Neural cell (in vitro differentiated cells): Measurements from ENCODE around the gene TPRA1.
"Not testable (repeated sequence)": the region's sequence is repeated elsewhere in the genome, so short reads cannot be mapped to it uniquely, and the experiment has no call there.

Experiments
- CTCF ChIP-seq: fragments of 450-650 bp; IDR thresholded peaks from 2 replicates; pipeline ENCODE4 v1.5.1; 2014; ENCODE audit warnings: antibody characterized with exemption, mild to moderate bottlenecking, moderate library complexity; ENCODE audit not compliant: poor library complexity, severe bottlenecking
- EP300 ChIP-seq: fragments of 450-650 bp; conservative IDR thresholded peaks from 2 replicates; pipeline ENCODE4 v1.6.1; 2014; ENCODE audit warnings: antibody characterized with exemption, mild to moderate bottlenecking, moderate library complexity; ENCODE audit not compliant: poor library complexity, severe bottlenecking
- EZH2 ChIP-seq: fragments of 200-600, 300-800 bp; shearing (Covaris generic), sonication (generic); IDR thresholded peaks from 2 replicates; pipeline ENCODE4 v1.6.1; 2014; ENCODE audit warnings: antibody characterized with exemption, low read length, borderline replicate concordance, mild to moderate bottlenecking; ENCODE audit not compliant: insufficient read depth, poor library complexity, severe bottlenecking
- MXI1 ChIP-seq: fragments of 450-650 bp; conservative IDR thresholded peaks from 2 replicates; pipeline ENCODE4 v1.6.1; 2014; ENCODE audit warnings: antibody characterized with exemption, mild to moderate bottlenecking; ENCODE audit not compliant: poor library complexity, severe bottlenecking
- POLR2AphosphoS5 ChIP-seq: IDR thresholded peaks from 2 replicates; pipeline ENCODE4 v1.6.1; 2012
- REST ChIP-seq: IDR thresholded peaks from 2 replicates; pipeline ENCODE4 v1.6.1; 2012; ENCODE audit warnings: borderline replicate concordance
- SMC3 ChIP-seq: fragments of 450-650 bp; conservative IDR thresholded peaks from 2 replicates; pipeline ENCODE4 v1.6.1; 2014; ENCODE audit warnings: antibody characterized with exemption, mild to moderate bottlenecking, moderate library complexity; ENCODE audit not compliant: poor library complexity
- TAF1 ChIP-seq: IDR thresholded peaks from 2 replicates; pipeline ENCODE4 v1.6.1; 2012; ENCODE audit warnings: low read depth

DNA sequence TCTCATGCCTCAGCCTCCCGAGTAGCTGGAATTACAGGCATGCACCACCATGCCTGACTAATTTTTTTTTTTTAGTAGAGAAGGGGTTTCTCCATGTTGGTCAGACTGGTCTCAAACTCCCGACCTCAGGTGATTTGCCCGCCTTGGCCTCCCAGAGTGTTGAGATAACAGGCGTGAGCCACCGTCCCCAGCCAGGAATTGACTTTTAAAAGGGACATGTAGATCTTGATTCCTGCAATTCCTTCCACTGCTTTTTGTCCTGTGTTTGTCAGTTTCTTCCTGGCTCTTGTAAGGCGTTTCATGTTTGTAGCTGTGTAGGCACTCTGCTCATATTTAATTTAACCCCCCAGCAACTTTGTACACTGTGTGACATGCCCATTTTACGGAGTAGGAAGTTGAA is 15.0 kb upstream of the TPRA1 start:
- TF ChIP-seq SMC3, MXI1, EP300, EZH2, POLR2AphosphoS5, CTCF, TAF1, REST: not testable (repeated sequence)
